ENCODE data around the gene NKIRAS2.

Gene NKIRAS2

GRCh38 chr17:42058063-42058462, 38.2 kb downstream of the NKIRAS2 start:
- no peak for DNase-seq (ENCODE audit: low read depth, low spot score)
- no peak overlapping the region for H3K9ac ChIP-seq (ENCODE audit: insufficient read length, low read depth)
- no peaks in the 10 kb centered on the region for H3K36me3 ChIP-seq (ENCODE audit: insufficient read depth, insufficient read length, low read length)
- no peak for TF ChIP-seq YY1 (IDR thresholded peaks at IDR 0.05; ENCODE audit: insufficient read depth, insufficient read length)
- no peak for TF ChIP-seq SUZ12 (IDR thresholded peaks at IDR 0.05; ENCODE audit: extremely low read depth, insufficient read depth, insufficient read length)
- no peak for TF ChIP-seq ZNF274 (IDR thresholded peaks at IDR 0.05; ENCODE audit: low read depth, low read length)
- no peaks in the 10 kb centered on the region for H3K27me3 ChIP-seq (ENCODE audit: insufficient read depth, insufficient read length)
- no peaks in the 10 kb centered on the region for H3K9me3 ChIP-seq (ENCODE audit: insufficient read depth, low read length)
- no peak overlapping the region for H3K4me3 ChIP-seq (ENCODE audit: insufficient read length, low read depth)
- H3K4me1 ChIP-seq (ENCODE audit: insufficient read depth, insufficient read length), result peaks cover 36% of the 10 kb centered on the region

GRCh38 chr17:42059815-42060214, 39.9 kb downstream of the NKIRAS2 start:
- DNase-seq (ENCODE audit: low read depth, low spot score), result no peak
- no peak for TF ChIP-seq YY1 (IDR thresholded peaks at IDR 0.05; ENCODE audit: insufficient read depth, insufficient read length)
- TF ChIP-seq ZNF274 (IDR thresholded peaks at IDR 0.05; ENCODE audit: low read depth, low read length), result no peak
- no peak for TF ChIP-seq SUZ12 (IDR thresholded peaks at IDR 0.05; ENCODE audit: extremely low read depth, insufficient read depth, insufficient read length)
- H3K9me3 ChIP-seq (ENCODE audit: insufficient read depth, low read length), result no peaks in the 10 kb centered on the region
- no peaks in the 10 kb centered on the region for H3K36me3 ChIP-seq (ENCODE audit: insufficient read depth, insufficient read length, low read length)
- peaks cover 39% of the 10 kb centered on the region for H3K4me1 ChIP-seq (ENCODE audit: insufficient read depth, insufficient read length)
- no peak overlapping the region for H3K4me3 ChIP-seq (ENCODE audit: insufficient read length, low read depth)
- H3K9ac ChIP-seq (ENCODE audit: insufficient read length, low read depth), result no peak overlapping the region
- H3K27me3 ChIP-seq (ENCODE audit: insufficient read depth, insufficient read length), result no peaks in the 10 kb centered on the region

- H3K9ac ChIP-seq (ENCODE audit: insufficient read length, low read depth), result no peak overlapping the region
- no peaks in the 10 kb centered on the region for H3K9me3 ChIP-seq (ENCODE audit: insufficient read depth, low read length)
- DNase-seq (ENCODE audit: low read depth, low spot score), result no peak
- TF ChIP-seq ZNF274 (IDR thresholded peaks at IDR 0.05; ENCODE audit: low read depth, low read length), result no peak
- TF ChIP-seq SUZ12 (IDR thresholded peaks at IDR 0.05; ENCODE audit: extremely low read depth, insufficient read depth, insufficient read length), result no peak
- TF ChIP-seq YY1 (IDR thresholded peaks at IDR 0.05; ENCODE audit: insufficient read depth, insufficient read length), result no peak
- H3K4me1 ChIP-seq (ENCODE audit: insufficient read depth, insufficient read length), result peaks cover 38% of the 10 kb centered on the region
- no peak overlapping the region for H3K4me3 ChIP-seq (ENCODE audit: insufficient read length, low read depth)
- H3K27me3 ChIP-seq (ENCODE audit: insufficient read depth, insufficient read length), result no peaks in the 10 kb centered on the region
- no peaks in the 10 kb centered on the region for H3K36me3 ChIP-seq (ENCODE audit: insufficient read depth, insufficient read length, low read length)
These were observed 40.3 kb downstream of the NKIRAS2 start for GRCh38 chr17:42060231-42060630.

GRCh38 chr17:42061646-42062487, 42.0 kb downstream of the NKIRAS2 start:
- DNase-seq (ENCODE audit: low read depth, low spot score), result no peak
- Histone ChIP-seq H3K9ac (ENCODE audit: insufficient read length, low read depth) (no peak overlapping the region), H3K4me3 (ENCODE audit: insufficient read length, low read depth) (no peak overlapping the region), H3K27me3 (ENCODE audit: insufficient read depth, insufficient read length) (no peaks in the 10 kb centered on the region), H3K36me3 (ENCODE audit: insufficient read depth, insufficient read length, low read length) (no peaks in the 10 kb centered on the region), H3K9me3 (ENCODE audit: insufficient read depth, low read length) (no peaks in the 10 kb centered on the region), H3K4me1 (ENCODE audit: insufficient read depth, insufficient read length) (peaks cover 29% of the 10 kb centered on the region)
- no peak for TF ChIP-seq YY1 (IDR thresholded peaks at IDR 0.05; ENCODE audit: insufficient read depth, insufficient read length)
- TF ChIP-seq ZNF274 (IDR thresholded peaks at IDR 0.05; ENCODE audit: low read depth, low read length), result no peak
- TF ChIP-seq SUZ12 (IDR thresholded peaks at IDR 0.05; ENCODE audit: extremely low read depth, insufficient read depth, insufficient read length), result no peak

GRCh38 chr17:42062681-42063080, 42.8 kb downstream of the NKIRAS2 start:
- H3K36me3 ChIP-seq (ENCODE audit: insufficient read depth, insufficient read length, low read length), result no peaks in the 10 kb centered on the region
- no peak for DNase-seq (ENCODE audit: low read depth, low spot score)
- TF ChIP-seq SUZ12 (IDR thresholded peaks at IDR 0.05; ENCODE audit: extremely low read depth, insufficient read depth, insufficient read length), result no peak
- no peak for TF ChIP-seq YY1 (IDR thresholded peaks at IDR 0.05; ENCODE audit: insufficient read depth, insufficient read length)
- TF ChIP-seq ZNF274 (IDR thresholded peaks at IDR 0.05; ENCODE audit: low read depth, low read length), result no peak
- no peaks in the 10 kb centered on the region for H3K9me3 ChIP-seq (ENCODE audit: insufficient read depth, low read length)
- peaks cover 32% of the 10 kb centered on the region for H3K4me1 ChIP-seq (ENCODE audit: insufficient read depth, insufficient read length)
- no peak overlapping the region for H3K9ac ChIP-seq (ENCODE audit: insufficient read length, low read depth)
- no peak overlapping the region for H3K4me3 ChIP-seq (ENCODE audit: insufficient read length, low read depth)
- no peaks in the 10 kb centered on the region for H3K27me3 ChIP-seq (ENCODE audit: insufficient read depth, insufficient read length)

- no peak overlapping the region for H3K4me3 ChIP-seq (ENCODE audit: insufficient read length, low read depth)
- TF ChIP-seq ZNF274 (IDR thresholded peaks at IDR 0.05; ENCODE audit: low read depth, low read length) (no peak), YY1 (IDR thresholded peaks at IDR 0.05; ENCODE audit: insufficient read depth, insufficient read length) (no peak), SUZ12 (IDR thresholded peaks at IDR 0.05; ENCODE audit: extremely low read depth, insufficient read depth, insufficient read length) (no peak)
- H3K9me3 ChIP-seq (ENCODE audit: insufficient read depth, low read length), result no peaks in the 10 kb centered on the region
- H3K9ac ChIP-seq (ENCODE audit: insufficient read length, low read depth), result no peak overlapping the region
- DNase-seq (ENCODE audit: low read depth, low spot score), result no peak
- peaks cover 34% of the 10 kb centered on the region for H3K4me1 ChIP-seq (ENCODE audit: insufficient read depth, insufficient read length)
- no peaks in the 10 kb centered on the region for H3K36me3 ChIP-seq (ENCODE audit: insufficient read depth, insufficient read length, low read length)
- no peaks in the 10 kb centered on the region for H3K27me3 ChIP-seq (ENCODE audit: insufficient read depth, insufficient read length)
These were observed 45.3 kb downstream of the NKIRAS2 start for GRCh38 chr17:42065201-42065600.

- no peaks in the 10 kb centered on the region for H3K36me3 ChIP-seq (ENCODE audit: insufficient read depth, insufficient read length, low read length)
- DNase-seq (ENCODE audit: low read depth, low spot score), result peak; percentile 42
- no peak for TF ChIP-seq YY1 (IDR thresholded peaks at IDR 0.05; ENCODE audit: insufficient read depth, insufficient read length)
- no peak for TF ChIP-seq ZNF274 (IDR thresholded peaks at IDR 0.05; ENCODE audit: low read depth, low read length)
- TF ChIP-seq SUZ12 (IDR thresholded peaks at IDR 0.05; ENCODE audit: extremely low read depth, insufficient read depth, insufficient read length), result no peak
These were observed 47.6 kb downstream of the NKIRAS2 start for GRCh38 chr17:42067371-42068091.

More at GRCh38 chr17:42067371-42068091, 47.6 kb downstream of the NKIRAS2 start:
- H3K9ac ChIP-seq (ENCODE audit: insufficient read length, low read depth), result no peak overlapping the region
- H3K9me3 ChIP-seq (ENCODE audit: insufficient read depth, low read length), result no peaks in the 10 kb centered on the region
- H3K27me3 ChIP-seq (ENCODE audit: insufficient read depth, insufficient read length), result peaks cover 15% of the 10 kb centered on the region
- peaks cover 22% of the 10 kb centered on the region for H3K4me1 ChIP-seq (ENCODE audit: insufficient read depth, insufficient read length)
- H3K4me3 ChIP-seq (ENCODE audit: insufficient read length, low read depth), result no peak overlapping the region

All from NT2/D1 (cell line).